COLO668 (cell line): ENCODE measurements around the gene RIC8A.
"Not testable (repeated sequence)": the region's sequence is repeated elsewhere in the genome, so short reads cannot be mapped to it uniquely, and the experiment has no call there.

Experiments
- DNase-seq: peaks from one replicate; lab custom pipeline; 2025; ENCODE audit not compliant: unreplicated experiment; lab: John Stamatoyannopoulos, UW

The RIC8A gene

DNA sequence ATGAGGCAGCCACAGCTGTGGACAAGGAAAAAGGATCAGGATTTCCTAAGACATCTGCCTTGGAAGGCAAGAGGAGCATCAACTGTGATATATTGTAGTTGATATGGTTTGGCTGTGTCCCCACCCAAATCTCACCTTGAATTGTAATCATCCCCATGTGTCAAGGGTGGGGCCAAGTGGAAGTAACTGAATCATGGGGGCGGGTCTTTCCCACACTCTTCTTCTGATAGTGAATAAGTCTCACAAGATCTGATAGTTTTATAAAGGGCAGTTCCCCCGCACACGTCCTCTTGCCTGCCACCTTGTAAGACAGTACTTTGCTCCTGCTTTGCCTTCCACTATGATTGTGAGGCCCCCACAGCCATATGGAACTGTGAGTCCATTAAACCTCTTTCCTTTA, 10.2 kb downstream of the RIC8A start:
- no peak for DNase-seq

- DNase-seq: no peak
Measured at GRCh38 chr11:218815-219593, 11.5 kb downstream of the RIC8A start.

DNA sequence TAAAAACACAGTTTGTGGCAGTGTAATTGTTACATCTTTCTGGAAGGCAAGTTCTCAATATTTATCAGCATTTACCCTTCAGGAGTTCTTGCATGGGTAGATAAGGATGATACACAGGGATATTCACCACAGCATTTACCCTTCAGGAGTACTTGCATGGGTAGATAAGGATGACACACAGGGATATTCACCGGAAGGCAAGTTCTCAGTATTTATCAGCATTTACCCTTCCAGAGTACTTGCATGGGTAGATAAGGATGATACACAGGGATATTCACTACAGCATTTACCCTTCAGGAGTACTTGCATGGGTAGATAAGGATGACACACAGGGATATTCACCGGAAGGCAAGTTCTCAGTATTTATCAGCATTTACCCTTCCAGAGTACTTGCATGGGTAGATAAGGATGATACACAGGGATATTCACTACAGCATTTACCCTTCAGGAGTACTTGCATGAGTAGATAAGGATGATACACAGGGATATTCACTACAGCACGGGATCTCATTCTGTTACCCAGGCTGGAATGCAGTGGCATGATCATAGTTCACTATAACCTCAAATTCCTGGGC, 13.2 kb downstream of the RIC8A start:
- not testable (repeated sequence) for DNase-seq

DNA sequence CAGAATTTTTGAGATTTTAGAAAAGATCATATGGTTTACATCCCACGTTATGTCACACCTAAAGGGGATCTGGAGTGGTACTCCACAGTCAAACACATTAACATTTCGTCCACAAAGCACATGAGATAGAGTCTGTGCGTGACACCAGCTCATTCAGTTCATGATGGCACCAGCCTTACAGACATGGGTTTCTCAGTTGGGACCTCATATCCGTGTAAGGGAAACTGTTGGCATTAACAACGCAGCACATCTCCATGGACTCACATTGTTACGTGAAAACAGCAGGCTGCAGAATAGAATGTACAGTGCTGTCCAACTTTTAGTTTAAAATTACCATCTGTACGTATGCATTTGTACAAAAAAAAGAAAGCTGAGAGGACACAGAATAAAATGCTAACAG, 14.0 kb downstream of the RIC8A start:
- DNase-seq: no peak

DNA sequence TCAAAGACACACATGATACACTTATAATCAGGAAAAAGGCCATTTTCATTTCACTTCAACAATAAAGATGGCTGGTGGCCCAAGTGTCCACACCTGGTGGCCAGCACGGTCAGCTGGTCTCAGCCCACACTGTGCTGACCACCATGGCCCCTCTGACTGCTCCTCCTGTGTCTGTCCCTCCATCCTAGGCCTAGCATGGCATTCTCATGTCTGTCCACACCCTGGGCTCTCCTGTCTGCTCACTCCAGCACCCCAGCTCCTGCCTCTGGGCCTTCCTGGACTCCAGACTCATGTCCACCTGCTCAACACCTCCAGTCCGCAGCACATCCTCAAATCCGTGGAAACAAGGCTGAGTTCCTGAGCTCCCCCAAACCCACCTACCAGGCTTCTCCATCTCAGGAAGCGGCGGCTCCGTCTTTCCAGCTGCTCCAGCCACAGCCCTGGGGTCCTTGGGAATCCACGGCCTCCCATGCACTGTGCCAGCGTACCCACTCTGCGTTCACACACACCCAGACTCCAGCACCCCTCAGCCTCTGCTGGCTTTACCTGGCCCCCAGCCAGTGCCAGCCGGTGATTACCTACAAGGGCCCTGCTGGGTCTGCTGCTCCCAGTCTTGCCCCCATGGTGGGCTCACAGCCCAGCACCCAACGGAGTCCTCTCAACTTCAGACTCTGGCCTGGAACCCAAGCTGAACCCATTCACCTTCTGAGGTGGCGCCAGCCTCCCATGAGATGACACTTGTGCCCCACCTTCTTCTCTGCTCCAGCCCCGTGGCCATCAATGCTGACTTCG, 14.7 kb downstream of the RIC8A start:
- DNase-seq: no peak

- DNase-seq: no peak
Measured at GRCh38 chr11:223026-223789, 15.7 kb downstream of the RIC8A start.

GRCh38 chr11:223884-224283, 16.4 kb downstream of the RIC8A start:
- no peak for DNase-seq

DNA sequence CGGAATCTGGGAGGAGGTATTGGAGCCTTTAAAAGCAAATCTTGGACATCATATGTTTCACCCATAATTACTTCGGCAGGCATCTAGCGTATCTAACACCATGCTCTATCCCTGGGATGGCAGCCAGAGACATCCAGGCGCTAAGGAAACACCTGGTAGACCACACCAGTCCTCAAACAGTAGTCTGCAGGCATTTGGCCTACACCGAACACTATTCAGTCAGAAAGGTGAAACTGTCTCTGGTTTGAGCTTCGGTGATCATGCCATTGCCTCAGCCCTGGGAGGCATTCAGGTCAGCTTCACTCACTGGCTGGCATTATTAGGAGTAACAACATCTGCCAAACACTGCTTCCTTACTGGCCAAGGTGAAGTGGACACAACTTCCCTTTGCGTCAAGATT, 16.9 kb downstream of the RIC8A start:
- no peak for DNase-seq

- DNase-seq: no peak
Measured at GRCh38 chr11:225734-226453, 18.4 kb downstream of the RIC8A start.

DNA sequence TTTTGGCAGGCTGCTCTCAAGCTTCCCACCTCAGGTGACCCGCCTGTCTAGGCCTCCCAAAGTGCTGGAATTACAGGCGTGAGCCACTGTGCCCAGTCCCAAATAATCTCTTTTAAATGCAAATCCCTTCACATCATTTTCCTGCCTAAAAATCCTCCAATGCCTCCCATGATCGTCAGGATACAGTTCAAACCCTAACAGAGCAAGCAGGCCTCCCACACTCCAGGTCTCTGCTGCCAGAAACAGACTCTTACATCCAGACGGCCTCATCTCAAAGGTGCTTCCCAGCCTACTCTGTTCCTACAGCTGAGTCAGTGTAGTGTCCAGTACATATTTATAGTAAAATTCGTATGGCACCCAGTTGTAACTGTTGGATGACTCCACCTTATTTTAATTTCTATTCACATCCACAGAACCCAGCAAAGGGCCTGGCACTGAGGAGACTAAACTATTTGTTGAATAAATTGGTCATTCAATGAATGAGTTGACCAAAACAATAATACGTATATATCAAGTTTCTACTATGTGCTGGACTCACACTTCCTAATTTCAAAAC, 20.4 kb downstream of the RIC8A start:
- DNase-seq: no peak

DNA sequence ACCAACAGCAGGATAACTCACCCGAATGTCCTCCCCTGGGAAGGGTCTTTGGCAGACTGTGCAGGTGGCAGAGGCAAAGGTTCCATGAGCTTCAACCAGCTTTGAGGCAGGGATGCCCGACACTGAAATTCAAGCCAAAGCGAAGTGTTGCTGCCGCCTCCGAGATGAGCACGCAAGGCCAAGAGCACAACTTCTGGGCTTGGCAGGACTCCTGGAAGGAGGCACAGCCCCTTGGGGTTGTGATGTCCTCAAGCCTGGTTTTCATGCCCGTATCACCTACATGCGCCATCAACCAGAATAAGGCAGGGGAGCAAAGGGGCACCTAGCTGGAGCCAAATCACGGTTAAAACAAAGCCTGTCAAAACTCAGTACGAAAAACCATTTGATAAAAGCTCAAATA, 22.9 kb downstream of the RIC8A start:
- DNase-seq: no peak

GRCh38 chr11:232783-233565, 25.5 kb downstream of the RIC8A start:
- no peak for DNase-seq

DNA sequence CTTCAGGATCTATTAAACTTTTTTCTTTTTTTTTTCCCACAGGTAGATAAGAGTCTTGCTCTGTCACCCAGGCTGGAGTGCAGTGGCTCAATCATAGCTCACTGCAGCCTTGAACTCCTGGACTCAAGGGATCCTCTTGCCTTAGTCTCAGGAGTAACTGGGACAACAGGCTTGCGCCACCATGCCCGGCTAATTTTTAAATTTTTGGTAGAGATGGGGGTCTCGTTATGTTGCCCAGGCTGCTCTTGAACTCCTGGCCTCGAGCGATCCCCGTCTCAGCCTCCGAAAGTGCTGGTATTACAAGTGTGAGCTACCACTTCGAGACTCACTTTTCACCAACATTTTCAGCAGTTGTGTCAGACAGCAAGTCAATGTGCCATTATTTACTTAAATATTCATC, 27.7 kb downstream of the RIC8A start:
- no peak for DNase-seq

- DNase-seq: no peak
Measured at GRCh38 chr11:235609-235996, 28.1 kb downstream of the RIC8A start.

GRCh38 chr11:235997-236773, 28.7 kb downstream of the RIC8A start, which contains the start of gene SIRT3:
Gene SIRT3 (minus strand): TSS chr11:236342. CDS start chr11:236328, 14 bp downstream.
- peak; percentile 70 for DNase-seq

DNA sequence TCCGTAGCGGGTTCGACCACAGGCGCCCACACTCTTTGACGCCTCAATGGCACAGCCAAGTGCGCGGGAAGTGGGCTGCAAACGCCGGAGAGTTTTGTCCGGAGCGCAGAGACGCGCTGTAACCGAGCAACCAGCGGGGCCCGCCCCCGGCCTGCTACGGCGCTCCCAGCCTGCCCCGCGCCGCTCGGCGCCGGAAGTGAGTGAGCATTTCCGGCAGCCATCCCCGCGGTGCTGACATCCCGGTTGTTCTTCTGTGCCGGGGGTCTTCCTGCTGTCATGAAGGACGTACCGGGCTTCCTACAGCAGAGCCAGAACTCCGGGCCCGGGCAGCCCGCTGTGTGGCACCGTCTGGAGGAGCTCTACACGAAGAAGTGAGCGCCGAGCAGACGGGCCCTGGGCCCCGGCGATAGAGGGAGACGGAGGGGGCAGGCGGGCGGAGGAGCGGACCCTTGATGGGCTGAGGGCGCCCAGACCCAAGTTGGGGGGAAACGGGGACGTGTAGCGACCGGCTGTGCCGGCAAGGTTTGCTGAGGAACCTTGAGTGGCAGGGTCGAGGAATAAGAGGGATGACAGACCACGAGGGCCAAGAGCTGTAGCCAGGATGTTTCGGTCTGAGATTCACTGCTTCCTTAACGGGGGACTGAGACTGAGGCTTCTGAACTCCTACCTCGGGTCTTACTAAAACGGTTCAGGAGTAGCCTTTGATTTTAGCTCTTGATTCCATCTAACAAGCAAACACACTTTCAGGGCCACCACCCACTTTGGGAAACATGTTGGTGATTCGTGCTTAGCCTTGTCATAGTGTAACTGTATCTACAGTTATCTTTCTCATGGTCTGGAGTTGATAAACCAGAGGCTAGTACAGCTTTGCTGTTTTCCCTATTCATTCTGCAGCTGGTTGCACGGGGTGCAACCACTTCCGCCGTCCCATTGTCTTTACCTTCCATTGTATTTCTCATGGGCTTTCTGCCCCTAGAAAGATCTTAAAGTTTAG, 29.6 kb downstream of the RIC8A start, which contains the start of gene PSMD13:
TSS of gene PSMD13 (plus strand) at position 203 of the 994 bp plus-strand sequence. CDS start at position 277, 74 bp downstream.
- DNase-seq: peak; percentile 68

DNA sequence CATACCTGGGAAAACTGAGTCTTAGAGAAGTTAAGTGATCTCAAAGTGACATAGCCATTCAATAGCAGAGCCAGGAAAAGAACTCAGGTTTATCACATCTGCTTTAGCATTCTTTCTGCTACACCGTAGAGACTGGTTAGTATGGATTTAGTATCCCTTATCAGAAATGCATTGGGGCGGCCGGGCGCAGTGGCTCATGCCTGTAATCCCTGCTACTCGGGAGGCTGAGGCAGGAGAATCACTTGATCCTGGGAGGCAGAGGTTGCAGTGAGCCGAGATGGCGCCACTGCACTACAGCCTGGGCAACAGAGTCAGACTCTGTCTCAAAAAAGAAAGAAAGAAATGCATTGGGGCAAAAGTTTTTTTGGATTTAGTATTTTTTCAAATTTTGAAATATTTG, 30.8 kb downstream of the RIC8A start:
- not testable (repeated sequence) for DNase-seq
